GM12801 (cell line): Measurements from ENCODE around the gene TRIM47.

Experiments
- TF ChIP-seq, protein P1 (sequence below): IDR thresholded peaks from one replicate; pipeline ENCODE4 v1.5.1; 2011; ENCODE audit warnings: control low read depth; ENCODE audit not compliant: insufficient read length; ENCODE audit errors: extremely low read depth

TRIM47 gene

DNA sequence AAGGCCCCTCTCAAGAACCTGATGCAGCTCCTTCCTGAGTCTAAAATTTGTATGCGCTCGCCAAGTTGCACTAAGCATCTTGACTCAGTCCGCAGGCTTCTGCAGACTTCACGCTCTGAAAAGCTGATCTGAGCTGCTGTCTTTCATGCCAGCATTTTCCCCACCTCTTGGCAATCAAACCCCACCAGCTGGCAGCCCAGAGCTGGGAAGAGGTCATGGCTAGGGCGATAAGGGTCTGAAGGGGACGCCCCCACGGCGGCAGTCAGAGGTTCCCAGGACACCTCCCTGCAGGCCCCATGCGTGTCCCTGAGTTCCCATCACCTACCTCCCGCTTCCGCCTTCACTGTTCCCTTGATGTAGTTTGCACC is 29.1 kb downstream of the TRIM47 start:
- TF ChIP-seq, protein P1, sequence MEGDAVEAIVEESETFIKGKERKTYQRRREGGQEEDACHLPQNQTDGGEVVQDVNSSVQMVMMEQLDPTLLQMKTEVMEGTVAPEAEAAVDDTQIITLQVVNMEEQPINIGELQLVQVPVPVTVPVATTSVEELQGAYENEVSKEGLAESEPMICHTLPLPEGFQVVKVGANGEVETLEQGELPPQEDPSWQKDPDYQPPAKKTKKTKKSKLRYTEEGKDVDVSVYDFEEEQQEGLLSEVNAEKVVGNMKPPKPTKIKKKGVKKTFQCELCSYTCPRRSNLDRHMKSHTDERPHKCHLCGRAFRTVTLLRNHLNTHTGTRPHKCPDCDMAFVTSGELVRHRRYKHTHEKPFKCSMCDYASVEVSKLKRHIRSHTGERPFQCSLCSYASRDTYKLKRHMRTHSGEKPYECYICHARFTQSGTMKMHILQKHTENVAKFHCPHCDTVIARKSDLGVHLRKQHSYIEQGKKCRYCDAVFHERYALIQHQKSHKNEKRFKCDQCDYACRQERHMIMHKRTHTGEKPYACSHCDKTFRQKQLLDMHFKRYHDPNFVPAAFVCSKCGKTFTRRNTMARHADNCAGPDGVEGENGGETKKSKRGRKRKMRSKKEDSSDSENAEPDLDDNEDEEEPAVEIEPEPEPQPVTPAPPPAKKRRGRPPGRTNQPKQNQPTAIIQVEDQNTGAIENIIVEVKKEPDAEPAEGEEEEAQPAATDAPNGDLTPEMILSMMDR, result no peak

DNA sequence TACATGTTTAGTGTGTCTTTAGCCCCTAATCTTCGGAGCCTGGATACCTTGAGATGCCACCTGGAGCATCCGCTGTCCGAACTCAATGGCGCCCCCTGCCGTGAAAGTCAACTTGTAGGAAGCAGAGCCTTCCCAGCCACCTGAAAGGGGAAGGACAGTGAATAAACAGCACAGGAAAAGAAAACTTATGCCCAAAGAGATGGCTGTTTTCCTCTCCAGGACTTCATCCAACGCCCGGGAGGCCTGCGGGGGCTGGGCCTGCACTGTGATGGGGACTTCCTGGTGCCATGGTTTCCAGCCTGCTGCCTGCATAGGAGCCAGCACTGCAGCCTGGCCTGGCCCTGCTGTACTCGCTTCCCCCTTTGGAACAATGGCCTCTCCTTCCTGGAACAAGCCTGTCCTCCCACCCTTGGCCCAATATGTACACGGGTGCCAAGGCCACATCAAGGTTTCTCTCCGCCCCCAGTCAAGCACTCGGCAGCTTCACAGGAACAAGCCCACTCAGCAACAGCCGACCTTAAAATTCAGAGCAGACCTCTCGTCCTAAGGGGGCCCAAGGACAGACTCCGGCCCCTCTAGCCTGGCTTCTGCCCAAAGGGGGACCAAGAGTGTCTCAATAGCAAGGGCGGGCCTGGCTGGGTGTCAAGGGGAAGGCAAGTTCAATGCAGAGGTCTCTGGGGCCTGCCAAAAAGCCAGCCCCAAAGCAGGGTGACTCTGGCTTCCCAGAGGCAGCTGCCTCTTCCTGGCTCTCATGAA is 29.7 kb downstream of the TRIM47 start:
- TF ChIP-seq, protein P1, result no peak

DNA sequence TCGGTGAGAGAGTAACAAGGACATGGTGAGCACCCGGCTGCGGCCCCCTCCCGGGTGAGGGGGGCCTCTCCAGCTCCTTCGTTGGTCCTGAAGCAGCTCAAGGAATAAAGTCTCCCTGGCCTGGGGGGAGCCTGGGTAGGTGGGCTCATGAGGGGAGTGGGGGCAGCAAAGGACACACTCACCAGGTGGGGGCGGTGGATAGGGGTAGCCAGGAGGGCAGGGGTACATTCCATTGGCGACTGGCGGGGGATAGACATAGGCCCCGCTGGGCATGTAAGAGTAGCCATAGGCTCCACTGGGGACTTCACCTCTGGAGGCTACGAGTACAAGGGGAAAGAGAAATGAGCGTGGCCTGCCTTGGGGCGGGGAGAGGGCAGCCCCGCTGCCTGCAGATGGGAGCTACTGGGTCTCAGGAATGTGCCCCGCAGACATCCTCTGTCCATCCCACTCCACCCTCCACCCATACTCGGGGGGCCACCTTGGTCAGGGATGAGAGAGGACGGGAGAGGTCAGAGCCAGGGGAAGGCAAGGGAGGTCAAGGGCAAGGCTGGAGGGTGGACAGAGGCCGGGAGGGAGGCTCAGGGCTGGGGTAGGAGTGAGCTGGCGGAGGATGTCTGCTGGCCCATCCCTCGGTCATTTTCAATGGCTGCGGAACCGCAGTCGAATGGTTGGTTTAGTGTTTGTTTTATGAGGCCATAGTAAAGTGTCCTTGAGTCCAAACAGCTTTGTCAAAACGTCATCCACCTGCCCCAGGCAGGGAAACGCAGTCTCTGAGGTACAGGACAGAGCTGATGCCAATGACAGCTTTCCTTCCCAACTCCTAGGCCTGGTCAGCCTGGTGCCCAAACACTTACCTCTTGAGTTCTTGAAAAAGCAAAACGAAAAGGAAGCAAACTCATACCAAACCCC is 30.5 kb downstream of the TRIM47 start:
- TF ChIP-seq, protein P1, result no peak

DNA sequence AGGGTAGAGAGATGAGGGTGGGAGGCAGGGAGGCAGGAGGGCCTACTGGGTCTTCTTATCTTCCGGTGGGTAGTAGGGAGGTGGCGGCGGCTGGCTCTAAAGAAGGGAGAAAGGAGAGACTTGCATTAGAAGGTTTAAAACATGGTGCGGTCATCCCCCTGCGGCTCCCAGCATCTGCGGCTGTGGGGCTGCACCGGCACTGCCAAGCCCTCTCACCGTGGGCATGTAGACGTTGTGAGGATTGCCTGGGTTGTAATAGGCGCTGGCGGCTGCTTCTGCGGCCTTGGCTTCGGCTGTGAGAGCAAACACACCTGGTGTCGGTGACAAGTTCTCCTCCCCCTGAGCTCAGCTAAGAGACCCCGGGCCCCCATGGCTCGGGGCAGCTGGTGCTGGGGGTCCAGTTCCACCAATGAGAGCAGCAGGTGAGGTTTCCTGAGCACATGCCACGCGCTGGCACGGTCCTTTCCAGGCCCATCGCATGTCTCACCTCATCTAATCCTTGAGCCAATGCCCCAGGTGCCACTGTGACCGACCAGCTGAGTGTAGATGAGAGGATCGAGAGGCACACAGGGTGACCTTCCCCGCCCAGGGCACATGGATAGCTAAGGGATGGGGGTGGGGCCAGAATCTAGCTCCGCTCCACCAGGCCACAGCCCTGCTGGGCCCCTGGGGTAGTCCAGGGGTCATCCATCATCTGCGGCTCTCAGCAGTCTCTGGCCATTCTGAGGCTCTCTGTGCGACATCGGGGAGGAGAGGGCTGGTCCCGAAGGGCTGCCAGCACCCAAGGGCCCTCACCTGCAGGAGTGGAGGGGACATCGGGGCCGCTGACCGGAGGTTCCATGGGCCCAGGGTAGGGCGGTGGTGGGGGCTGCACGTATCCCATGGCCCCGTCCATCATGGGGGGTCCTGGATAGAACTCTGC is 31.4 kb downstream of the TRIM47 start:
- TF ChIP-seq, protein P1, result no peak

DNA sequence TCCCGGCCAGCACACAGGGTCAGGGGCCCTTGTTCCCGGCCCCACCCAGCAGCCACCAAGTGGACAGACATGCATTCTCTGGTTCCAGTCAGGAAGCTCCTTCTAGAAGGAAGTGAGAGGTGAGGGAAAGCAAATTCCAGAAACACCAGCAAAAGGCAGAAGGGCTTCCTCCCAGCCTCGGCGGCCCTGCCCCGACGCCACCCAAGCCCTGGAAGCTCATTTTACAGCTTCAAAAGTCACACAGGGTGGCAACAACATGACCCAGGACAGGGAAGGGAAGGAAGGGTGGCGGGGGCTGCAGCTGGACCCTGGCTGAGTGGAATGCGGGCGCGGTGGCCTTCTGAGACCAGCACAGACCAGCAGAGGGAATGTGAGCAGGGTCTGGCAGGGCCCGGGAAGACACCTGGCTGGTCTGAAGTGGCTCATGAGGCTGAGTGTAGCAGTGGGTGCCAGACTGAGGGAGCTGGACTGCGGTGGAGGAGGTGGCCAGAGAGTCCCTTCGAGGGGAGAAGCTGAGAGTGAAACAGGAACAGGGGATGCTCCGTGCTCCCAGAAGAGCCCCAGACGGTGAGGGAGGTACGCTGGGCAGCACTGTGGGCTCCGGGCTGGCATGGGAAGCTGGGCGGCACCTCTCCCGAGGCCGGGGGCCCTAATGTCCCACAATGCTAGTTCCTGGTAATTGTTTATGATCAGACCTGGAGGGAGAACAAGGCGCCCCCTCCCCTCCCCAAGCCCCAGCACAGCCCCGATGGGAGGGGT is 32.3 kb downstream of the TRIM47 start:
- TF ChIP-seq, protein P1, result no peak

DNA sequence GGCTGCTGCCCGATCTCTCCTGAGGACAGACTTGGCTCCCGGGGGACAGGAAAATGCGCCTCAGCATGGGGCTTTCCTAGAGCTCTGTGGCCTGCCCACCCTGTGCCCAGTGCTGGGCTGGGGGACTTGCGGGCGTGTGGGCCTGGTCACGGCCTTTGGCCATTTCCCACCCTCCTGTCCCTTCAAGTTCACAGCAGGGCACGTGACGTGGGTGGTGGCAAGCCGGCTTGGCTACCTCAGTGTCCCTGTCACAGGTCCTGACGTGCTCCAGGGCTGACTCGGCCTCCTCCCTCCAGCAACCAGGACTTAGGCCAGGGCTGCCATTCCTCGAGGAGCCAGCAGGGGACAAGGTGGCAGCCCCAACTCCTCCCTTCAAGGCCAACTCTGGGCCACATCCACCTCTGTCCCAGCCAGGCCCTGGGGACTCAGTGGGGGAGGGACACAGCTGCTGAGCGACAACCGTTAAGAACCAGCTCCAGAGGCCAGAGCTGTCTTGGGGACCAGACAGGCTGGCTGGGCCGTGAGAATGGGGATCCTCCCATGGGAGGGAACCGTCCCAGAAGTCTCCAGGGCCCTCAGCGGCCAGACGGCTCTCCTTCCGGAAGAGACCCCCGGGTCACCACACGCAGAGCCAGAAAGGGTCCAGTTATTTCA is 33.2 kb downstream of the TRIM47 start:
- TF ChIP-seq, protein P1, result no peak
